Left lung (tissue), 10 donors: ENCODE data around the gene HIF1AN. TPM values are rescaled to one million over a fixed set of nuclear protein-coding genes. Genes with fewer than 3 reads are reported as not detected.

Source experiments
- ATAC-seq: fragments of 200-7000 bp; cut with Tn5 transposase; one replicate; pipeline ENCODE4 v1.9.1; 2020; ENCODE audit warnings: moderate library complexity
- DNase-seq, 4 donors: peaks; one replicate each; pipeline ENCODE4 v3.0.0-alpha.2; 2013 to 2020
- H3K27ac ChIP-seq, 2 donors: fragments of 200-600 bp; sonication (generic) in 1 of 2; one replicate each; pipeline versions ENCODE4 v1.5.0 to v1.8.0; 2020 to 2021
- H3K27me3 ChIP-seq, 2 donors: fragments of 200-600 bp; sonication (generic) in 1 of 2; one replicate each; pipeline versions ENCODE4 v1.5.0 to v1.8.0; 2020 to 2021
- H3K36me3 ChIP-seq, 2 donors: fragments of 200-600 bp; sonication (generic) in 1 of 2; one replicate each; pipeline versions ENCODE4 v1.5.0 to v1.8.0; 2020 to 2021
- H3K4me1 ChIP-seq, 2 donors: fragments of 200-600 bp; one replicate each; pipeline ENCODE4 v1.8.0; 2021
- H3K4me3 ChIP-seq, 2 donors: fragments of 200-600 bp; sonication (generic) in 1 of 2; one replicate each; pipeline versions ENCODE4 v1.5.0 to v1.8.0; 2020 to 2021; ENCODE audit warnings: mild to moderate bottlenecking in 1 of 2
- H3K9me3 ChIP-seq, 2 donors: fragments of 200-600 bp; sonication (generic) in 1 of 2; one replicate each; pipeline versions ENCODE4 v1.5.0 to v1.8.0; 2020 to 2021
- CTCF ChIP-seq, 2 donors: fragments of 200-600 bp; sonication (generic) in 1 of 2; IDR thresholded peaks; one replicate each; pipeline versions ENCODE4 v1.5.0 to v1.8.0; 2021; ENCODE audit warnings: antibody characterized with exemption in 2 of 2
- intact Hi-C, 2 donors: fragments of 100-400 bp; cut with DNase I; formaldehyde crosslinking; loops; one replicate each; pipeline versions ENCODE4 v1.11.2 to v1.14.2; 2022
- polyA plus RNA-seq, 6 donors: library from polyadenylated mRNA; unstranded; fragments of 120-200 nt; gene quantifications; one replicate each; pipeline ENCODE4 v1.2.1, GENCODE V29; 2013; ENCODE audit not compliant: insufficient read length in 6 of 6
- total RNA-seq, 2 donors: library from RNA; stranded (reverse); fragmentation: NEBNext Ultra II Directional; extraction: Animal tissue kit (Norgen Biotek cat#: 25700); gene quantifications; one replicate each; pipeline ENCODE4 v1.2.1, GENCODE V29; 2021
- donor health status: DM: no; HTN: yes; CAD: no.
- donor health status: DM: no; HTN: no; CAD: no.

Gene HIF1AN
- total and polyA plus RNA-seq, 8 donors, result 35.7 to 41.5 (median 37.9) TPM

DNA sequence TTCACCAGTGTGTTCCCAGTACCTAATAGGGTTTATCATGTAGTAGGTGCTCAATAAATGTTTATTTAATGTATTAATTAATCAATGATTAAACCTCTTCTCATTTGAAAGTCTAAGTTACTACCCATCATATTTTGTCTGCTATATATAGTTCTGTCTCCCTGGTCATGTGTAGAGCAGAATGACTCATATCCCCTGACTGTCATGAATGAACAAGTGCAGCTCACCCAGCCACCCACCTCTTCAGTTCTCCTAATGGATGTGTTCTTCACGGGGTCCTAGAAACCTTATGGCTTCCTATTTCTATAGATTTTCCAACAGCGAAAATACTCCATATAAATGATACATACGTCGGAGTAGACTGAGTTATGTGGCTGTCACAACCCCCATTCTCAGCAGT lies 64.5 kb downstream of the HIF1AN start:
- no peak for TF ChIP-seq CTCF (IDR thresholded peaks at IDR 0.05)
- ATAC-seq (no peak), DNase-seq (no peak)
- Histone ChIP-seq H3K27me3 (peaks cover 0 to 84% of the 10 kb centered on the region in 2 donors), H3K4me3 (no peak overlapping the region), H3K36me3 (no peaks in the 10 kb centered on the region), H3K9me3 (no peaks in the 10 kb centered on the region), H3K27ac (no peak overlapping the region), H3K4me1 (no peaks in the 10 kb centered on the region)
- intact Hi-C loops, result no loop called here

- H3K4me1 ChIP-seq, result no peaks in the 10 kb centered on the region
- peaks cover 0 to 65% of the 10 kb centered on the region in 2 donors for H3K27me3 ChIP-seq
- no peak overlapping the region for H3K4me3 ChIP-seq
- H3K27ac ChIP-seq, result no peak overlapping the region
- no peak for TF ChIP-seq CTCF (IDR thresholded peaks at IDR 0.05)
- no peaks in the 10 kb centered on the region for H3K36me3 ChIP-seq
- no peaks in the 10 kb centered on the region for H3K9me3 ChIP-seq
- DNase-seq (no peak), ATAC-seq (no peak)
- intact Hi-C loops, result no loop called here
Observed at GRCh38 chr10:100607439-100607838, 71.7 kb downstream of the HIF1AN start.

Other genes starting within 250 kb of the HIF1AN start
- 10 to 100 TPM; 36.7 to 49.2 TPM for gene BLOC1S2, start 249.3 kb upstream of the HIF1AN start, total RNA-seq
- gene BLOC1S2, start 249.3 kb upstream of the HIF1AN start, polyA plus RNA-seq, result 10 to 100 TPM; 27.3 to 31.7 (median 29.0) TPM
- under 1 TPM in 1 of 2 donors, not detected in 1; 0.37 TPM for gene PKD2L1, start 205.7 kb upstream of the HIF1AN start, total RNA-seq
- gene PKD2L1, start 205.7 kb upstream of the HIF1AN start, polyA plus RNA-seq, result under 1 TPM; 0.22 to 0.47 (median 0.31) TPM
- gene SCD, start 188.7 kb upstream of the HIF1AN start, total RNA-seq, result 100 to 1,000 TPM; 524 to 529 TPM
- gene SCD, start 188.7 kb upstream of the HIF1AN start, polyA plus RNA-seq, result 10 to 100 TPM; 17.3 to 62.2 (median 27.5) TPM
- under 1 TPM in 1 of 2 donors, not detected in 1; 0.13 TPM for gene WNT8B, start 72.9 kb upstream of the HIF1AN start, total RNA-seq
- gene WNT8B, start 72.9 kb upstream of the HIF1AN start, polyA plus RNA-seq, result under 1 TPM in 5 of 6 donors, not detected in 1; 0.09 to 0.24 (median 0.11) TPM
- 10 to 100 TPM in 1 of 2 donors, 1 to 10 TPM in 1; 8.8 to 10.1 TPM for gene SEC31B, start 16.1 kb upstream of the HIF1AN start, total RNA-seq
- 10 to 100 TPM; 17.2 to 27.6 (median 23.2) TPM for gene SEC31B, start 16.1 kb upstream of the HIF1AN start, polyA plus RNA-seq
- gene NDUFB8, start 6.1 kb upstream of the HIF1AN start, total RNA-seq, result 100 to 1,000 TPM; 112 to 130 TPM
- gene NDUFB8, start 6.1 kb upstream of the HIF1AN start, polyA plus RNA-seq, result 100 to 1,000 TPM; 124 to 147 (median 139) TPM
- gene PAX2, start 209.6 kb downstream of the HIF1AN start, total RNA-seq, result not detected
- gene PAX2, start 209.6 kb downstream of the HIF1AN start, polyA plus RNA-seq, result 1 to 10 TPM in 1 of 6 donors, under 1 TPM in 4, not detected in 1; 0.18 to 1.2 (median 0.47) TPM